HG03565 (cell line): ENCODE data around the gene IMPG2.
A peak's percentile ranks its signal among the peaks of the same experiment; 100 is the strongest.
"Not testable (repeated sequence)": the region's sequence is repeated elsewhere in the genome, so short reads cannot be mapped to it uniquely, and the experiment has no call there.

ENCODE experiments used
- ATAC-seq: cut with Tn5 transposase; IDR thresholded peaks from one replicate; pipeline ENCODE4 v1.9.1; 2021; ENCODE audit warnings: mild to moderate bottlenecking, moderate library complexity; ENCODE audit not compliant: unreplicated experiment

IMPG2 gene

GRCh38 chr3:101320475-101320874 is at the start of gene IMPG2:
Gene IMPG2, minus strand, starts transcription at chr3:101320575. Its CDS starts 203 bp downstream, at chr3:101320372.
- ATAC-seq = no peak

- no peak for ATAC-seq
Observed at GRCh38 chr3:101362406-101362805, 42.0 kb upstream of the IMPG2 start.

- no peak for ATAC-seq
Observed at GRCh38 chr3:101351829-101352228, 31.5 kb upstream of the IMPG2 start.

- ATAC-seq = no peak
Observed at GRCh38 chr3:101340591-101340990, 20.2 kb upstream of the IMPG2 start.

GRCh38 chr3:101333883-101334282 is 13.5 kb upstream of the IMPG2 start:
- ATAC-seq = no peak

- ATAC-seq = no peak
Observed at GRCh38 chr3:101329016-101329673, 8.8 kb upstream of the IMPG2 start.

- ATAC-seq = no peak
Observed at GRCh38 chr3:101325393-101326134, 5.2 kb upstream of the IMPG2 start.

GRCh38 chr3:101319531-101319930 is 844 bp downstream of the IMPG2 start:
- ATAC-seq = no peak

GRCh38 chr3:101312545-101312944 is 7.8 kb downstream of the IMPG2 start:
- ATAC-seq = no peak

- no peak for ATAC-seq
Observed at GRCh38 chr3:101311676-101312075, 8.7 kb downstream of the IMPG2 start.

- no peak for ATAC-seq
Observed at GRCh38 chr3:101310978-101311375, 9.4 kb downstream of the IMPG2 start.

GRCh38 chr3:101308147-101308772 is 12.1 kb downstream of the IMPG2 start:
- not testable (repeated sequence) for ATAC-seq

GRCh38 chr3:101303836-101304235 is 16.5 kb downstream of the IMPG2 start:
- no peak for ATAC-seq

- peak; percentile 72 for ATAC-seq
Observed at GRCh38 chr3:101303089-101303731, 17.2 kb downstream of the IMPG2 start.

- ATAC-seq = no peak
Observed at GRCh38 chr3:101300073-101300472, 20.3 kb downstream of the IMPG2 start.

- ATAC-seq = no peak
Observed at GRCh38 chr3:101292027-101292426, 28.3 kb downstream of the IMPG2 start.

GRCh38 chr3:101288294-101288693 is 32.1 kb downstream of the IMPG2 start:
- ATAC-seq = no peak

GRCh38 chr3:101284757-101285156 is 35.6 kb downstream of the IMPG2 start:
- no peak for ATAC-seq

- no peak for ATAC-seq
Observed at GRCh38 chr3:101281521-101282030, 38.8 kb downstream of the IMPG2 start.

GRCh38 chr3:101279765-101280385 is 40.5 kb downstream of the IMPG2 start:
- ATAC-seq = no peak

- no peak for ATAC-seq
Observed at GRCh38 chr3:101279162-101279561, 41.2 kb downstream of the IMPG2 start.
